Stimulated activated CD4-positive, alpha-beta T cell treated with anti-CD3 and anti-CD28 coated beads, Interleukin-12 subunit alpha, Interleukin-12 subunit beta, amount 100 ng/mL, for 4 hours (primary cell): ENCODE data around the gene BTBD10.

ENCODE experiments used
- DNase-seq: peaks from one replicate; pipeline ENCODE4 v3.0.0-alpha.2; 2020

The BTBD10 gene

GRCh38 chr11:13367115-13367514 lies 95.9 kb downstream of the BTBD10 start:
- no peak for DNase-seq

GRCh38 chr11:13366266-13367026 lies 96.6 kb downstream of the BTBD10 start:
- DNase-seq, result no peak

- no peak for DNase-seq
Measured at GRCh38 chr11:13364388-13364787, 98.6 kb downstream of the BTBD10 start.

- DNase-seq, result no peak
Measured at GRCh38 chr11:13362596-13363109, 100.4 kb downstream of the BTBD10 start.

- DNase-seq, result no peak
Measured at GRCh38 chr11:13358596-13359270, 104.3 kb downstream of the BTBD10 start.

- DNase-seq, result no peak
Measured at GRCh38 chr11:13357232-13357631, 105.8 kb downstream of the BTBD10 start.

GRCh38 chr11:13355191-13355590 lies 107.8 kb downstream of the BTBD10 start:
- DNase-seq, result no peak

GRCh38 chr11:13354335-13354734 lies 108.7 kb downstream of the BTBD10 start:
- DNase-seq, result no peak

- DNase-seq, result no peak
Measured at GRCh38 chr11:13352711-13353110, 110.3 kb downstream of the BTBD10 start.

GRCh38 chr11:13349581-13349980 lies 113.4 kb downstream of the BTBD10 start:
- DNase-seq, result no peak

GRCh38 chr11:13349046-13349445 lies 114.0 kb downstream of the BTBD10 start:
- no peak for DNase-seq

- DNase-seq, result no peak
Measured at GRCh38 chr11:13348305-13348704, 114.7 kb downstream of the BTBD10 start.

GRCh38 chr11:13347901-13348300 lies 115.1 kb downstream of the BTBD10 start:
- no peak for DNase-seq

GRCh38 chr11:13346470-13346869 lies 116.6 kb downstream of the BTBD10 start:
- DNase-seq, result no peak

GRCh38 chr11:13344818-13345217 lies 118.2 kb downstream of the BTBD10 start:
- no peak for DNase-seq

GRCh38 chr11:13343931-13344717 lies 118.9 kb downstream of the BTBD10 start:
- DNase-seq, result peak; percentile 65

- DNase-seq, result no peak
Measured at GRCh38 chr11:13343067-13343466, 120.0 kb downstream of the BTBD10 start.

GRCh38 chr11:13341026-13341425 lies 122.0 kb downstream of the BTBD10 start:
- no peak for DNase-seq

GRCh38 chr11:13339195-13340153 lies 123.5 kb downstream of the BTBD10 start:
- DNase-seq, result no peak

- DNase-seq, result no peak
Measured at GRCh38 chr11:13338427-13339069, 124.5 kb downstream of the BTBD10 start.

- DNase-seq, result no peak
Measured at GRCh38 chr11:13338019-13338426, 125.0 kb downstream of the BTBD10 start.
